H9 (cell line): ENCODE measurements around the gene MARS2. TPM values are rescaled to one million over a fixed set of nuclear protein-coding genes. Genes with fewer than 3 reads are reported as not detected.

ENCODE experiments used
- DNase-seq: peaks from one replicate; pipeline ENCODE4 v3.0.0-alpha.2; 2017
- H2AFZ ChIP-seq: one replicate; pipeline ENCODE4 v1.6.1; 2013; ENCODE audit warnings: mild to moderate bottlenecking, low read length, control low read depth, moderate library complexity
- H2AK5ac ChIP-seq: 2 replicates; pipeline ENCODE4 v1.6.1; 2013; ENCODE audit warnings: low read length, control low read depth, mixed read lengths; ENCODE audit not compliant: insufficient read length
- H2BK120ac ChIP-seq: one replicate; pipeline ENCODE4 v1.6.1; 2013; ENCODE audit warnings: low read depth, mild to moderate bottlenecking, low read length, control low read depth, inconsistent platforms; ENCODE audit not compliant: poor library complexity, severe bottlenecking
- H2BK12ac ChIP-seq: 2 replicates; pipeline ENCODE4 v1.6.1; 2013; ENCODE audit warnings: low read length, control low read depth, mixed read lengths, low read depth; ENCODE audit not compliant: insufficient read length
- H2BK15ac ChIP-seq: 2 replicates; pipeline ENCODE4 v1.6.1; 2013; ENCODE audit warnings: low read depth, low read length, control low read depth
- H2BK20ac ChIP-seq: one replicate; pipeline ENCODE4 v1.6.1; 2013; ENCODE audit warnings: low read depth, mild to moderate bottlenecking, low read length, control low read depth, inconsistent platforms; ENCODE audit not compliant: poor library complexity, severe bottlenecking
- H2BK5ac ChIP-seq: 2 replicates; pipeline ENCODE4 v1.6.1; 2013; ENCODE audit warnings: low read length, control low read depth, mixed read lengths; ENCODE audit not compliant: insufficient read length
- H3K14ac ChIP-seq: 2 replicates; pipeline ENCODE4 v1.6.1; 2013; ENCODE audit warnings: low read length, control low read depth; ENCODE audit not compliant: insufficient read depth
- H3K18ac ChIP-seq: 2 replicates; pipeline ENCODE4 v1.6.1; 2013; ENCODE audit warnings: low read depth, mild to moderate bottlenecking, mixed read lengths, low read length, control low read depth; ENCODE audit not compliant: insufficient read length
- H3K23ac ChIP-seq: 2 replicates; pipeline ENCODE4 v1.6.1; 2013; ENCODE audit warnings: low read length, control low read depth, mixed read lengths, low read depth; ENCODE audit not compliant: insufficient read length
- H3K23me2 ChIP-seq: 2 replicates; pipeline ENCODE4 v1.6.1; 2013; ENCODE audit warnings: low read depth, mild to moderate bottlenecking, mixed read lengths, low read length, control low read depth; ENCODE audit not compliant: insufficient read length, poor library complexity, severe bottlenecking
- H3K27ac ChIP-seq: 2 replicates; pipeline ENCODE4 v1.5.1; 2013; ENCODE audit warnings: low read length, control low read depth, mixed read lengths, low read depth; ENCODE audit not compliant: insufficient read length
- H3K27me3 ChIP-seq: 2 replicates; pipeline ENCODE4 v1.6.1; 2013; ENCODE audit warnings: low read length, control low read depth, inconsistent platforms; ENCODE audit not compliant: insufficient read depth
- H3K4ac ChIP-seq: 2 replicates; pipeline ENCODE4 v1.6.1; 2013; ENCODE audit warnings: low read depth, mild to moderate bottlenecking, control low read depth, inconsistent platforms, low read length, moderate library complexity
- H3K4me1 ChIP-seq: 2 replicates; pipeline ENCODE4 v1.6.1; 2013; ENCODE audit warnings: low read length, control low read depth, inconsistent platforms; ENCODE audit not compliant: insufficient read depth
- H3K4me2 ChIP-seq: 2 replicates; pipeline ENCODE4 v1.6.1; 2013; ENCODE audit warnings: low read length, control low read depth, mixed read lengths; ENCODE audit not compliant: insufficient read length, insufficient read depth
- H3K56ac ChIP-seq: 2 replicates; pipeline ENCODE4 v1.6.1; 2013; ENCODE audit warnings: low read depth, mild to moderate bottlenecking, mixed read lengths, low read length, control low read depth; ENCODE audit not compliant: insufficient read length
- H3K79me1 ChIP-seq: 2 replicates; pipeline ENCODE4 v1.6.1; 2013; ENCODE audit warnings: low read depth, mild to moderate bottlenecking, moderate library complexity, low read length, control low read depth, inconsistent platforms; ENCODE audit not compliant: insufficient read depth, poor library complexity, severe bottlenecking
- H3K79me2 ChIP-seq: 2 replicates; pipeline ENCODE4 v1.6.1; 2013; ENCODE audit warnings: low read length, control low read depth, inconsistent platforms; ENCODE audit not compliant: insufficient read depth
- H3K9ac ChIP-seq: 2 replicates; pipeline ENCODE4 v1.6.1; 2013; ENCODE audit warnings: low read length, control low read depth, mixed read lengths; ENCODE audit not compliant: insufficient read length; ENCODE audit errors: extremely low read depth
- H3K9me3 ChIP-seq: one replicate; pipeline ENCODE4 v1.6.1; 2013; ENCODE audit warnings: low read depth, low read length, inconsistent platforms; ENCODE audit not compliant: control insufficient read depth
- H3T11ph ChIP-seq: one replicate; pipeline ENCODE4 v1.6.1; 2013; ENCODE audit warnings: mild to moderate bottlenecking, low read length, control low read depth, inconsistent platforms
- H4K20me1 ChIP-seq: one replicate; pipeline ENCODE4 v1.6.1; 2013; ENCODE audit not compliant: control insufficient read depth, insufficient read length, insufficient read depth
- H4K5ac ChIP-seq: 2 replicates; pipeline ENCODE4 v1.6.1; 2013; ENCODE audit warnings: low read depth, mild to moderate bottlenecking, mixed read lengths, low read length, control low read depth; ENCODE audit not compliant: insufficient read length
- H4K8ac ChIP-seq: replicated peaks from 2 replicates; pipeline ENCODE4 v1.6.1; 2013; ENCODE audit warnings: low read length, control low read depth, mixed read lengths, low read depth; ENCODE audit not compliant: insufficient read length
- H4K91ac ChIP-seq: 2 replicates; pipeline ENCODE4 v1.6.1; 2013; ENCODE audit warnings: low read depth, mild to moderate bottlenecking, moderate library complexity, mixed read lengths, low read length, control low read depth; ENCODE audit not compliant: insufficient read length
- H3K27ac Mint-ChIP-seq, 3 experiments: 2 replicates in 2 of 3; 3 replicates in 1 of 3; pipeline ENCODE4 v1.8.0; 2020 to 2021; ENCODE audit warnings: mixed read lengths in 3 of 3, mild to moderate bottlenecking in 1 of 3, moderate library complexity in 1 of 3
- H3K27me3 Mint-ChIP-seq: 2 replicates; pipeline ENCODE4 v1.8.0; 2021; ENCODE audit warnings: low read depth, mild to moderate bottlenecking, moderate library complexity, mixed read lengths
- H3K36me3 Mint-ChIP-seq, 3 experiments: 2 replicates in 2 of 3; 3 replicates in 1 of 3; pipeline ENCODE4 v1.8.0; 2020 to 2021; ENCODE audit warnings: low read depth in 3 of 3, mixed read lengths in 3 of 3; ENCODE audit not compliant: insufficient read depth in 1 of 3
- H3K4me1 Mint-ChIP-seq, 2 experiments: 2 replicates each; pipeline ENCODE4 v1.8.0; 2020; ENCODE audit warnings: mixed read lengths in 2 of 2
- H3K4me3 Mint-ChIP-seq, 2 experiments: 2 replicates in 1 of 2; 3 replicates in 1 of 2; pipeline ENCODE4 v1.8.0; 2020 to 2021; ENCODE audit warnings: mild to moderate bottlenecking in 2 of 2, mixed read lengths in 2 of 2, moderate library complexity in 1 of 2
- H3K9me3 Mint-ChIP-seq, 2 experiments: 2 replicates in 1 of 2; 3 replicates in 1 of 2; pipeline ENCODE4 v1.8.0; 2020; ENCODE audit warnings: mild to moderate bottlenecking in 2 of 2, mixed read lengths in 2 of 2, moderate library complexity in 1 of 2
- CTCF ChIP-seq: fragments of 200-600 bp; sonication (generic); conservative IDR thresholded peaks from 3 replicates; pipeline ENCODE4 v1.8.0; 2021; ENCODE audit warnings: antibody characterized with exemption, mild to moderate bottlenecking
- WGBS: extraction: QIAGEN DNeasy Blood & Tissue Kit; methylation state at CpG from one replicate; pipeline ENCODE4 v1.1.7; 2013; ENCODE audit warnings: missing lambda C conversion rate, low lambda C conversion rate, mixed read lengths; ENCODE audit not compliant: insufficient read length; ENCODE audit errors: extremely low coverage; 5-methylcytosine and 5-hydroxymethylcytosine counted together
- total RNA-seq: library from RNA; stranded (reverse); gene quantifications from 2 replicates; pipeline ENCODE4 v1.2.1, GENCODE V29; 2021

The MARS2 gene
- total RNA-seq, 1 experiment from 2014 or later, result 21.0 TPM

GRCh38 chr2:197707316-197708213 lies 2.4 kb downstream of the MARS2 start:
- no peak overlapping the region for H4K8ac ChIP-seq
- no peak overlapping the region for H4K5ac ChIP-seq
- no peak overlapping the region for H2BK5ac ChIP-seq
- H3K4me3 Mint-ChIP-seq, result peak overlapping the region; percentile 87 to 89
- H2AK5ac ChIP-seq, result no peak overlapping the region
- H3K9ac ChIP-seq, result peak overlapping the region; percentile 45
- no CpG with 5 or more reads among the region's 4 CpGs for WGBS
- no peak overlapping the region for H3K23ac ChIP-seq
- H3K4me2 ChIP-seq, result peak overlapping the region; percentile 62
- DNase-seq, result no peak
- peaks cover 4% of the 10 kb centered on the region for H4K20me1 ChIP-seq
- peak; percentile 83 for TF ChIP-seq CTCF
- no peak overlapping the region; a peak in 1 of 7 replicates for H3K27ac Mint-ChIP-seq
- no peaks in the 10 kb centered on the region for H3K79me1 ChIP-seq
- H3K9me3 Mint-ChIP-seq, result no peaks in the 10 kb centered on the region
- H3K23me2 ChIP-seq, result peaks cover 16% of the 10 kb centered on the region
- H3K79me2 ChIP-seq, result peaks cover 29% of the 10 kb centered on the region; the same call in 1 of the 2 replicates
- H3K9me3 ChIP-seq, result no peaks in the 10 kb centered on the region
- H3T11ph ChIP-seq, result no peak overlapping the region
- peaks cover 30 to 40% of the 10 kb centered on the region in 2 experiments for H3K4me1 Mint-ChIP-seq
- H3K14ac ChIP-seq, result no peak overlapping the region
- no peak overlapping the region for H2BK20ac ChIP-seq
- no peak overlapping the region for H2BK120ac ChIP-seq
- peaks cover 0 to 20% (median 14%) of the 10 kb centered on the region in 3 experiments; a peak in 5 of 7 replicates for H3K36me3 Mint-ChIP-seq
- no peaks in the 10 kb centered on the region for H3K27me3 Mint-ChIP-seq
- no peak overlapping the region for H3K56ac ChIP-seq
- no peak overlapping the region for H2BK12ac ChIP-seq
- H3K4me1 ChIP-seq, result no peaks in the 10 kb centered on the region; the same call in 1 of the 2 replicates
- H3K27ac ChIP-seq, result no peak overlapping the region
- H3K4ac ChIP-seq, result no peak overlapping the region
- no peak overlapping the region for H2BK15ac ChIP-seq
- no peak overlapping the region for H2AFZ ChIP-seq
- no peaks in the 10 kb centered on the region for H3K27me3 ChIP-seq
- no peak overlapping the region for H4K91ac ChIP-seq
- no peak overlapping the region for H3K18ac ChIP-seq
